Mesendoderm (in vitro differentiated cells): Measurements from ENCODE around the gene TOMM7.
"Not testable (repeated sequence)": the region's sequence is repeated elsewhere in the genome, so short reads cannot be mapped to it uniquely, and the experiment has no call there.

Experiments used
- DNase-seq: peaks from one replicate; pipeline ENCODE4 v3.0.0; 2013
- H2AK5ac ChIP-seq: 2 replicates; pipeline ENCODE4 v1.6.1; 2013; ENCODE audit warnings: low read length, inconsistent platforms
- H2BK120ac ChIP-seq: 2 replicates; pipeline ENCODE4 v1.6.1; 2013; ENCODE audit warnings: low read depth, mild to moderate bottlenecking, low read length, moderate library complexity, mixed read lengths
- H2BK15ac ChIP-seq: replicated peaks from 2 replicates; pipeline ENCODE4 v1.6.1; 2013; ENCODE audit warnings: low read depth, mild to moderate bottlenecking, moderate library complexity
- H2BK5ac ChIP-seq: 2 replicates; pipeline ENCODE4 v1.6.1; 2013; ENCODE audit warnings: low read length, inconsistent platforms
- H3K18ac ChIP-seq: 2 replicates; pipeline ENCODE4 v1.6.1; 2013; ENCODE audit warnings: mild to moderate bottlenecking, low read length, mixed read lengths
- H3K23ac ChIP-seq: one replicate; pipeline ENCODE4 v1.6.1; 2013; ENCODE audit warnings: low read length
- H3K27ac ChIP-seq: 2 replicates; pipeline ENCODE4 v1.5.1; 2013; ENCODE audit warnings: low read depth, mild to moderate bottlenecking, inconsistent platforms, low read length, moderate library complexity
- H3K27me3 ChIP-seq: 2 replicates; pipeline ENCODE4 v1.6.1; 2013; ENCODE audit warnings: low read length, control low read depth, mild to moderate bottlenecking, inconsistent platforms; ENCODE audit not compliant: insufficient read depth, poor library complexity
- H3K36me3 ChIP-seq: 2 replicates; pipeline ENCODE4 v1.6.1; 2013; ENCODE audit warnings: low read length, inconsistent platforms; ENCODE audit not compliant: control insufficient read depth, insufficient read depth
- H3K4ac ChIP-seq: one replicate; pipeline ENCODE4 v1.6.1; 2013; ENCODE audit warnings: low read depth, mild to moderate bottlenecking, low read length, moderate library complexity
- H3K4me1 ChIP-seq: 2 replicates; pipeline ENCODE4 v1.6.1; 2013; ENCODE audit warnings: low read depth, low read length, inconsistent platforms; ENCODE audit not compliant: control insufficient read depth
- H3K4me2 ChIP-seq: 2 replicates; pipeline ENCODE4 v1.6.1; 2013; ENCODE audit warnings: low read length
- H3K4me3 ChIP-seq: 2 replicates; pipeline ENCODE4 v1.5.1; 2013; ENCODE audit warnings: mild to moderate bottlenecking, low read length
- H3K56ac ChIP-seq: one replicate; pipeline ENCODE4 v1.6.1; 2013; ENCODE audit warnings: low read length
- H3K79me1 ChIP-seq: 2 replicates; pipeline ENCODE4 v1.6.1; 2013; ENCODE audit warnings: low read length, inconsistent platforms
- H3K79me2 ChIP-seq: 2 replicates; pipeline ENCODE4 v1.6.1; 2013; ENCODE audit warnings: mild to moderate bottlenecking, low read length; ENCODE audit not compliant: control insufficient read depth, insufficient read depth
- H3K9ac ChIP-seq: 2 replicates; pipeline ENCODE4 v1.6.1; 2013; ENCODE audit warnings: low read length, inconsistent platforms
- H4K5ac ChIP-seq: one replicate; pipeline ENCODE4 v1.6.1; 2013; ENCODE audit warnings: low read length
- H4K8ac ChIP-seq: one replicate; pipeline ENCODE4 v1.6.1; 2013; ENCODE audit warnings: low read depth, mild to moderate bottlenecking, control low read depth, low read length, moderate library complexity
- WGBS: extraction: QIAGEN DNeasy Blood & Tissue Kit; methylation state at CpG from one replicate; pipeline ENCODE4 v1.1.7; 2013; ENCODE audit warnings: low lambda C conversion rate, missing lambda C conversion rate; ENCODE audit not compliant: insufficient coverage; ENCODE audit errors: extremely low coverage; 5-methylcytosine and 5-hydroxymethylcytosine counted together

The TOMM7 gene

DNA sequence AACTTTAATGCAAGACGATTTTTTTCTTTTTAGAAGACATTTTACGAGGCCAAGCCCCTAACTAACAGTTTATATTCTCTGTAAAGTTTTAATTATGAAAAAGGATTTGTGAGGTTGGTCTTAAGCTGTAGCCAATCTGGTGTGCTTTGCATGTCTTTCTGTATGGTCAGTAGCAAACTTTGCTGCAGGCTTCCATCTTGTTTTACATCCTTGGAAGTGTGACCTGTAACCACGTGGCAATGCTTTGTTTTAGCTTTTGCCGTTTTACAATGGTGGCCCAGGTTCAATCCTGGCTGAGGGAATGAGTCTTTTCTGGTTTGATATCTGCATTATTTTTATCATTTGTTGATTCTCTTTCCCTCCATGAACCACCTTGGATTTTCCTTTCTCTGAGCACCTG, 19.8 kb downstream of the TOMM7 start:
- not testable (repeated sequence) for H3K23ac ChIP-seq, DNase-seq, H2BK15ac ChIP-seq, H4K8ac ChIP-seq, H3K27me3 ChIP-seq, H3K79me1 ChIP-seq, H3K4ac ChIP-seq, H3K4me1 ChIP-seq, H3K36me3 ChIP-seq, H3K4me3 ChIP-seq, H3K79me2 ChIP-seq, H3K4me2 ChIP-seq, H3K9ac ChIP-seq, H4K5ac ChIP-seq
- Histone ChIP-seq H2AK5ac (peak overlapping the region; percentile 65), H3K18ac (peak overlapping the region; percentile 75), H2BK5ac (peak overlapping the region; percentile 84), H2BK120ac (peak overlapping the region; percentile 94), H3K56ac (peak overlapping the region; percentile 30), H3K27ac (peak overlapping the region; percentile 81)
- WGBS, result no CpG with 5 or more reads among the region's 4 CpGs

DNA sequence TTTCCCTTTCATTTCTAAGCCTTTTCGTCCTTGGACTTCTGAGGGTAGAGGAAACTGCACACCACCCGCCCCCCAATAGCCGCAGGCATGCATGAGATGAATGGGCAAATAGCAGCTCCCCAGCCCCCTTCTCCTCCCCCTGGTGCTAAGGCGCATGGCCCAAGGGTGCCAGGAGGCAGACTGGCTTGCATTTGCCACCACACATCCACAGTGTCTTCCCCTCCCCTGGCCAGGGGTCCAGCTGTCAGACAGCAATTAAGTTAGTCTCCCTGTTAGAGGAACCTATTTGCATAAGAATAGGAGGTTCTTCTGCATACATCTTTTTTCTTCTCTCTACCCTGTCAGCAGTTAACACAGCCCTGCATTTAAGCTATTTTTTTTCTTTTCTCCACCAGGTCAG, 20.2 kb downstream of the TOMM7 start:
- H4K5ac ChIP-seq, result no peak overlapping the region
- H3K18ac ChIP-seq, result no peak overlapping the region
- no peaks in the 10 kb centered on the region for H3K36me3 ChIP-seq
- H3K56ac ChIP-seq, result peak overlapping the region; percentile 61
- H3K27ac ChIP-seq, result peak overlapping the region; percentile 4
- H2AK5ac ChIP-seq, result no peak overlapping the region
- H2BK120ac ChIP-seq, result no peak overlapping the region
- H3K4me2 ChIP-seq, result no peak overlapping the region
- H3K4ac ChIP-seq, result no peak overlapping the region
- H3K4me3 ChIP-seq, result no peak overlapping the region
- no peak overlapping the region for H2BK5ac ChIP-seq
- H3K23ac ChIP-seq, result no peak overlapping the region
- peaks cover 4% of the 10 kb centered on the region for H3K4me1 ChIP-seq
- DNase-seq, result peak; percentile 70
- H2BK15ac ChIP-seq, result no peak overlapping the region
- H3K9ac ChIP-seq, result no peak overlapping the region
- H4K8ac ChIP-seq, result no peak overlapping the region
- H3K79me1 ChIP-seq, result no peaks in the 10 kb centered on the region
- H3K79me2 ChIP-seq, result no peaks in the 10 kb centered on the region
- no peaks in the 10 kb centered on the region for H3K27me3 ChIP-seq
- WGBS, result no CpG with 5 or more reads among the region's 4 CpGs

DNA sequence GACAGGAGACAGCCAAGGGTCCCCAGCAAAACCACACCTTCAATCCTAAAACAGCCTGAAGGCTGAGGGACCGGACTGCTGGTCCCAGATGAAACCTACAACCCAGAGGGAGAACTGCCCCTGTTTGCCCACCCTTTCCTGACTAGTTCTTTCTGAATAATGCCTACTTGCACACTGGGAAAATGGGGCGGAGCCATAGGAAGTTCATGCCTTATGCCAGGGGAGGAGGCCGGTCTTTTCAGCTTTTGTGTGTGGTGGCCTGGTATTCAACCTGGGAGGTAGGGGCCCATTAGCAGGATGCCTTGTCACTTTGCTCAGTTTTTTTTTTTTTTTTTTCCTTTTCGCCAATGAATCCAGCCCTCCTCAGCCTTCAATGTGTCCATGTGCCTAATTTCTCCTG, 20.7 kb downstream of the TOMM7 start:
- H3K9ac ChIP-seq, result no peak overlapping the region
- H3K79me2 ChIP-seq, result no peaks in the 10 kb centered on the region
- H4K5ac ChIP-seq, result no peak overlapping the region
- H3K4me3 ChIP-seq, result no peak overlapping the region
- H3K79me1 ChIP-seq, result no peaks in the 10 kb centered on the region
- peak overlapping the region; percentile 62 for H3K56ac ChIP-seq
- no peak overlapping the region for H2BK120ac ChIP-seq
- H2AK5ac ChIP-seq, result no peak overlapping the region
- H3K18ac ChIP-seq, result peak overlapping the region; percentile 62
- peak overlapping the region; percentile 4 for H3K27ac ChIP-seq
- H3K4me1 ChIP-seq, result peaks cover under 1% of the 10 kb centered on the region
- no peak overlapping the region for H3K23ac ChIP-seq
- DNase-seq, result peak; percentile 49
- H2BK5ac ChIP-seq, result peak overlapping the region; percentile 72
- no peak overlapping the region for H2BK15ac ChIP-seq
- H4K8ac ChIP-seq, result no peak overlapping the region
- H3K4me2 ChIP-seq, result no peak overlapping the region
- H3K36me3 ChIP-seq, result no peaks in the 10 kb centered on the region
- no peaks in the 10 kb centered on the region for H3K27me3 ChIP-seq
- no peak overlapping the region for H3K4ac ChIP-seq
- no CpG with 5 or more reads among the region's 4 CpGs for WGBS

DNA sequence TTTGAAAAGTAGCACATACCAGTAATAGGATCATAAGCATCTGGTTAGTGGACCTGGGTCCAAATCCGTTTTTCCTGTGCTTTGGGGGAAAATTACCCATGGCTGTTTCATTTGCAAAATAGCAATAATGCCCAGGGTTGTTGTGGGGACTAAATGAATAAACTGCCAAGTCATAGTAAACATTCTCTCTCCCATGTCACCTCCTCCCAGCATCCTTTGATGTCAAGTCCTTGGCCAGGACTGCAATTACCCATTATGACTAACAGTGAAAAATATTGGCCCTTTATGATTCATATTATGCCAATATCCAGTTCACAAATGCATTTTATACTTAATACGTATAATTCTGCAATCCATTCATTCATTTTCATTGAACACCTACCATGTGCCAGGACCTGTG, 23.0 kb downstream of the TOMM7 start:
- no peak overlapping the region for H3K56ac ChIP-seq
- H3K4me2 ChIP-seq, result no peak overlapping the region
- WGBS, result no CpG with 5 or more reads among the region's 2 CpGs
- H3K4ac ChIP-seq, result no peak overlapping the region
- no peak overlapping the region for H2AK5ac ChIP-seq
- no peak overlapping the region for H2BK120ac ChIP-seq
- no peak overlapping the region for H4K5ac ChIP-seq
- no peaks in the 10 kb centered on the region for H3K79me1 ChIP-seq
- H3K18ac ChIP-seq, result no peak overlapping the region
- H2BK15ac ChIP-seq, result no peak overlapping the region
- H2BK5ac ChIP-seq, result no peak overlapping the region
- no peak overlapping the region for H3K27ac ChIP-seq
- H3K79me2 ChIP-seq, result no peaks in the 10 kb centered on the region
- no peaks in the 10 kb centered on the region for H3K27me3 ChIP-seq
- no peaks in the 10 kb centered on the region for H3K4me1 ChIP-seq
- no peak for DNase-seq
- H3K23ac ChIP-seq, result no peak overlapping the region
- H3K9ac ChIP-seq, result no peak overlapping the region
- H4K8ac ChIP-seq, result no peak overlapping the region
- H3K4me3 ChIP-seq, result no peak overlapping the region
- H3K36me3 ChIP-seq, result no peaks in the 10 kb centered on the region

DNA sequence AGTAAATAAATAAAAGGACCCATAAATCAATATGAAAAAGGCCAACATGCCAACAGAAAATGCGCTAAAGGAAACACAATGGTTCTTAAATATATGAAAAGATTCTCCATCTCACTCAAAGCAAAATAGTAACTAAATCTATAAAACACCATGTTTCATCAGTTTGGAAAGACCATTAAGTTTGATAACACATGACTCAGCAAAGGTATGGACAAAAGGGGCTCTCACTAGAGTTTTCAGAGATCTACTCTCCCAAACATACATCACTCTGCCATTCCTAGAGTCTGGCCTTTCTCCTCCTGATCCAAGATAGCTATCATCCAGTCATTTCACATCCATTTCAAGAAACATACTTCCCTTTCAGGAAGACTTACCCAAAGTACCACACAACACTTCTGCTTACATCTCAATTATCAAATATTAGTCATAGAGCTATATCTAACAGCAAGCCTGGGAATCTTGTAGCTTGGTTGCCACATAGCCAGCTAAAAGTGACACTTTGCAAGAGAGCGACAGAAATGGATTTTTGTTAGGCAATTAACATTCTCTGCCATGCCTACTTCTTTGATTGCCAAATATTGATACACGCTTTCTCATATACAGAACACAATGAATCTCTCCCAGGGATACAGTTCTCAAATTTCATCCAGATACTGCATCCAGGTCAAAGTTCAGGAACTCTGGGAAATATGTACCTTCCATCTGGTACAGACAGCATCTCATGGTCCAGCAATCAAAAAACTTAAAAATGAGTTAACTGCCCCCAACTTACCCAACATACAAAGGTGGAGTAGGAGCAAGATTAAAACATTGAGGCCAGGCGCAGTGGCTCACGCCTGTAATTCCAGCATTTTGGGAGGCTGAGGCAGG, 28.8 kb downstream of the TOMM7 start:
- no peaks in the 10 kb centered on the region for H3K27me3 ChIP-seq
- H3K4me3 ChIP-seq, result no peak overlapping the region
- no peaks in the 10 kb centered on the region for H3K79me2 ChIP-seq
- H3K4ac ChIP-seq, result no peak overlapping the region
- no peak overlapping the region for H4K5ac ChIP-seq
- no peak for DNase-seq
- no peak overlapping the region for H3K18ac ChIP-seq
- no peak overlapping the region for H2BK120ac ChIP-seq
- no peaks in the 10 kb centered on the region for H3K4me1 ChIP-seq
- H3K79me1 ChIP-seq, result no peaks in the 10 kb centered on the region
- H4K8ac ChIP-seq, result no peak overlapping the region
- H3K27ac ChIP-seq, result no peak overlapping the region
- no peak overlapping the region for H3K9ac ChIP-seq
- H3K4me2 ChIP-seq, result no peak overlapping the region
- H2BK5ac ChIP-seq, result no peak overlapping the region
- H2BK15ac ChIP-seq, result peak overlapping the region; percentile 86
- H2AK5ac ChIP-seq, result no peak overlapping the region
- H3K36me3 ChIP-seq, result no peaks in the 10 kb centered on the region
- H3K56ac ChIP-seq, result no peak overlapping the region
- H3K23ac ChIP-seq, result no peak overlapping the region
- WGBS, result no CpG with 5 or more reads among the region's 5 CpGs
